ENCODE data around the gene KDM4B.

Gene KDM4B

GRCh38 chr19:5074830-5075394 lies 106.0 kb downstream of the KDM4B start:
- DNase-seq = no peak

DNA sequence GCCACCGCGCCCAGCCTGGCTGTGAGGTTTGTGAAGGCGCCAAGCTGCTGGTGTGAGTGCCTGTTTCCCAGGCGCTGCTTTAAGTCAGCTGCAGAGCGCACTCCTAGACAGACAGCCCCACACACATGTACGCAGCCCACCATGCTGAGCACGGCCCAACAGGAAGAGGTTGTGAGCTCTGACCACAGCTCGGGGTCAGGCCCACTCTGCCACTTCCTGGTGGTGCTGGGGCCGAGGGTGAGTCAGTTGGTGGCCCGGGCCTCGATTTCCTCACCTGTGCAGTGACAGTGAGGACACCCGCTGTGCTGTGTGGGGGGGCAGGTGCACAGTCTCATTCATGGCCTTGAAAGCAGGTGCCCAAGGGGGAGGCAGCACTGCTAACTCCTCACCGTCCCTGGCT lies 106.7 kb downstream of the KDM4B start:
- DNase-seq = peak; percentile 31

DNA sequence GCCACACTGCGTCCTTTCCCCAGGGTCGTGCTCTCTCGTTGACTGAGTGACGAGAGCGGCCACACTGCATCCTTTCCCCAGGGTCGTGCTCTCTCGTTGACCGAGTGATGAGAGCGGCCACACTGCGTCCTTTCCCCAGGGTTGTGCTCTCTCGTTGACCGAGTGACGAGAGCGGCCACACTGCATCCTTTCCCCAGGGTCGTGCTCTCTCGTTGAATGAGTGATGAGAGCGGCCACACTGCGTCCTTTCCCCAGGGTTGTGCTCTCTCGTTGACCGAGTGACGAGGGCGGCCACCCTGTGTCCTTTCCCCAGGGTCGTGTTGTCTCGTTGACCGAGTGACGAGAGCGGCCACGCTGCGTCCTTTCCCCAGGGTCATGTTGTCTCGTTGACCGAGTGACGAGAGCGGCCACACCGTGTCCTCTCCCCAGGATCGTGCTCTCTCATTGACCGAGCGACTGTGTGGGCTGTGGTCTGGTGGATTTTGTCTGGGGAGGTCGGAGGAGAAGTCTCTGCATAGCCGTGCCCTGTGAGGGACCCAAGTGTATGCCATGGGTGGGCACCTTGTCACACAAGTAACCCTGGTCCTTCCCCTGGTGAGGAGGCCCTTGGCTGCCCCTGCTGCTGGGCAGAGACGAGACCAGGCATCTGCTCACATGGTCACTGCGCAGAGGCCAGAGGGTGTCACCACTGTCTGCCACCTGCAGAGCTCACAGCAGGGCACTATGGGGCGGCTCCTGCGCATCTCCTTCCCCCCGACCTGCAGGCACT lies 107.7 kb downstream of the KDM4B start:
- DNase-seq = no peak

- no peak for DNase-seq
Measured at GRCh38 chr19:5077209-5077515, 108.2 kb downstream of the KDM4B start.

DNA sequence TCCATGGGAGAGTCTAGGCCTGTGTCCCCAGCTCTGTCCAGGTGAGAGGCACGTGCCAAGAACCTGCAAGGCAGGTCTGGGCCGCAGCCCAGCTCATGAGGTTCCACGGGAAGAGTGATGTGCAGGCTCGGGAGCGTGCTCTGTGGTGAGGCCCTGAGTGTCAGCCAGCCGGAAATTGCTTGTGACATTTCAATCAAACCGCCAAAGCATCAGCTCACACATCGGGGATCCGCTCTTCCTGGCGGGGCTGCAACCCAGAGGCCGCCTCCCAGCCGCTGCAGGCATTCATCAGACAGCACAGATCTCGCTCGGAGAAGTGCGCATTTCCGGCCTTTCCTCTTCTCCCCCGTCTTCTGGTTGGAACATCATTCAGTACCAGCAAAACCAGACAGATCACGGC lies 109.3 kb downstream of the KDM4B start:
- DNase-seq = no peak

- no peak for DNase-seq
Measured at GRCh38 chr19:5078666-5079065, 109.8 kb downstream of the KDM4B start.

DNA sequence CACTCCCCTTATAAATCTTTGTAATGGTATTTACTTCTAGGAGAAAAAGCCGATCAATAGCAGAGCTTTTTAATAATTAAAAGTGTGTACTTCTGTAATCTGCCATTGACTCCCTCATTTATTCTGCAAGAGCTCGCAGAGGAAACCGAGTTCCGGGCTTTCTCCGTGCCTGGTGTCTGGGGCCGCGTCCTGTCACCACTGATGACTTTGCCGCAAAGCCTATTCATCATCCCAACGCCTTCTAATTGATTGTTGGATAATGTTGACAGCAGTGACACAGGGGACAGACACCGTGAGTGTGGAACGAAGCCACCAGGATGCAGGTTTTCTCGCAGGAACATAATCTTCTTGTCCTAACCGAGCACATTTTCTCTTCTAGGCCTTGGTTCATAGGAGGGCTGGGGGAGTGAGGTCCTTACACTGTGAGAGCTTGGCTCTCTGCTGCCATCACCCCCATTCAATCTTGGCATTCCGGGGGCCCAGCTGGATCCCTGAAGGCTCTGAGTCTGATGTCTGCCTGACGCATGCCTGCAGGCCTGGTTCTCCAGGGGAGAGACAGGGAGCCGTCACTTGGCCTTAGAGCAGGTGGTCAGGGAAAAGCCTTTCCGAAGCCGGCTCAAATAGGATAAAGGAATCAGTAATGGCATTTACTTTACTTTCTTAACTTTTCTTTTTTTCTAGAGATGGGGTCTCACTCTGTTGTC lies 110.3 kb downstream of the KDM4B start:
- DNase-seq = no peak

DNA sequence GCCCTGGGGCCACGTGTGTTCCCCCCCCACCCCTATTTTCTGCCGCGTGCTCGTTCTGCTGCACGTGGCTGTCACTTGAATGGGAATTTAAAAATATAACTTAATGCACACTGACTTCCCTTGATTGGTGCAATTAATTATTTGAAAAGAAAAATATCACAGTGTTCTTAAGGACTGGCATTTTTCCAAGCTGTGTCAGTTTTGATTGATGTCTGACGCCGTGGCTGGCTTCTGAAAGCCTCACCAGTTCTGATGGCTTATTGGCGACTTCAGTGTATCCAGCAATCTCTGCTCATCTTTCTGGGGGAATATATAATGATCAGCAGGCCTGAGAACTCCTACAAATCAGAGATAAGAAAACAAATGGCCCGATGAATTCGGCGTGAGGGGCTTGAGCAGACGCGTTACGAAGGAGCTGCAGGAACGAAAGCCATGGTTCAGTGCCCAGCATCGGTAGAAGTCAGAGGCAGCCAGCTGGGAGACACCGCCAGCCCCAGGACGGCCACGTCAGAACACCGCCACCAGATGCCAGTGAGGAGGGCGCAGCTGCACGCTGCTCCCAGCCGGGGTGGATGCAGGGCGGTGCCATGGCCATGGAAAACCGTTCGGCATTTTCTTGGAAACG lies 111.2 kb downstream of the KDM4B start:
- DNase-seq = no peak

DNA sequence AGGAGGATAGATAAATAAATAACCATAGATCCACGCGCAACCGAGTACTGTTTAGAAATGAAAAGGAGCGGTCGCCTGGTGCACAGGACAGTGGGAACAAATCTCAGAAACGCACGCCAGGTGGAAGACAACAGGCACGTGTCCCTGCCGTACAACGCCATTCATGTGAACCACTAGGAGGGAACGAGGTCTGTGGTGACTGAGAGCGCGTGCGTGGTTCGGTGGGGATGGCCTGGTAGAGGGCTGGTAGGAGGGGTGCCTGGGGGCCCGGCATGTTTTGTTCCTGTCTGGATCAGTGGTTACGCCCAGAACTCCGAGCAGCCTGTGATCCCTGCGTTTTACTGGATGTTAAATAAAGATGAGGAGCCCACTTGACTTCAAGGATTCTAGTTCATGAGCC lies 111.9 kb downstream of the KDM4B start:
- no peak for DNase-seq

- DNase-seq = no peak
Measured at GRCh38 chr19:5081443-5082161, 112.7 kb downstream of the KDM4B start.

DNA sequence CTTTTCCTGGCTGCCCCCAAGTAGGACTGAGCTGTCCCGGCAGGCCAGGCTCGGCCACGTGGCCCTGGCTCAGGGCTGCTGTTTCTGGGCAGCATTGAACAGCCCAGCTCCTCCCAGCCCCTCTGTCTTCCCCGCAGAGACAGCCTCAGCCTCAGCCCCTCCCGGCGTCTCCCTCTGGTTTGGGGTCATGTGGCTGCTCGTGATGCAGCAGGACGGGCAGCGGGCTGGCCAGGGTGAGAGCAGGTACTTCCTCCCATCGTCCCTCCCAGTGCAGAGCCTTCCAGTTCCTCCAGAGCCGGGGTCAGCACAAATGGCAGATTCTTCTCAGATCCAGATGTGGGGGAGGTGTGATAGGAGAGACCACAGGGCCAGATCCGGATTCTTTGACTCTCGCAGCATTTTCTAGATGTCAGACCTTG lies 114.6 kb downstream of the KDM4B start:
- no peak for DNase-seq

GRCh38 chr19:5085566-5085965 lies 116.7 kb downstream of the KDM4B start:
- no peak for DNase-seq

GRCh38 chr19:5086230-5086629 lies 117.3 kb downstream of the KDM4B start:
- DNase-seq = no peak

- no peak for DNase-seq
Measured at GRCh38 chr19:5086725-5087439, 118.0 kb downstream of the KDM4B start.

DNA sequence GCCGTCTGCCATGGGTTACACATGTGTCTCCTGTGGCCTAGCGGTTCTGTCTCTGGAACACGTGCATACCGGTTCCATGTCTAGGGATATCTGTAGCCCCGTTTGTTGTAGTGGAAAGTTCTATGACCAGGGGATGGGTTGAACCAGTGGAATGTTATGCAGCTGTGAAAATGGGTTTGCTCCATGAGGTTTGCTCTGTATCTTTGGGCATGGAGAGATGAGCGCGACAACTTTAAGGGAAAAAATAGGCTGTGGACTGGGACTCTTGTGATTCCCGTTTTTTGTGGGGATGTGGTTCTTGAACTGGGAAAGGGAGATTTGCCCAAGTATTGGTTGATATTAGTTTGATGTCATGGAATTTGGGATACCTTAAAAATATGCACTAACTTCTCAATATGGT lies 120.4 kb downstream of the KDM4B start:
- DNase-seq = no peak

DNA sequence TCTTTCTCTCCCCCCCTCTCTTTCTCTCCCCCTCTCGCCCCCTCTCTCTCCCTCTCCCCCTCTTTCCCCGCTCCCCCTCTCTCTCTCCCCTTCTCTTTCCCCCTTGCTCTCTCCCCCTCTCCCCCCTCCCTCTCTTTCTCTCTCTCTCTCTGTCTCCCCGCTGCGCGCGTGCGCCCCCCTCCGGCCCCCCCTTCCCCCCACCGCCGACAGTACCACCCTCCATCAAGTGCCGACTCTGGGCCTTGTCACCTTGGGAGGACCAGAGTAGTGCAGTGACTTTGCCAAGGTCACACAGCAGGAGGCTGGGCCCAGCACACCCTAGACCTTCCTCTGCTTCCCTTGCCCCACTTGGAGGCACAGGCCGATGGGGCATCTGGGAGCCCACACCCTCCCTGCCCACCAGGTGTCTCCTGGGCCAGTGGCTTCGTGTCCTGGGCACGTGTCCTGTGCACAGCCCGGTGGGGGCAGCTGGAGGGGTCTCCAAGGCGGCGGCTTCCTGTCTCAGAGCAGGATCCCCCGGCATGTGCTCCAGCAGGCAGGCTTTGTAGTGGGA lies 121.6 kb downstream of the KDM4B start:
- DNase-seq = no peak

- DNase-seq = no peak
Measured at GRCh38 chr19:5091018-5091683, 122.2 kb downstream of the KDM4B start.

- DNase-seq = no peak
Measured at GRCh38 chr19:5091684-5092480, 123.0 kb downstream of the KDM4B start.

GRCh38 chr19:5092481-5092843 lies 123.5 kb downstream of the KDM4B start:
- no peak for DNase-seq

GRCh38 chr19:5093297-5093928 lies 124.5 kb downstream of the KDM4B start:
- DNase-seq = no peak

Data from KG1 (cell line).